Duodenal mucosa (tissue), 2 donors: ENCODE results near the gene FILIP1L.

Experiments used
- H3K27ac ChIP-seq: one replicate; pipeline ENCODE4 v1.7.0; 2013; ENCODE audit warnings: low read depth, low read length
- H3K27me3 ChIP-seq, 2 donors: one replicate each; pipeline ENCODE4 v1.7.0; 2013; ENCODE audit warnings: low read length in 2 of 2, control low read depth in 1 of 2; ENCODE audit not compliant: insufficient read depth in 2 of 2, control insufficient read depth in 1 of 2
- H3K36me3 ChIP-seq, 2 donors: one replicate each; pipeline ENCODE4 v1.7.0; 2013; ENCODE audit warnings: low read length in 2 of 2, control low read depth in 1 of 2; ENCODE audit not compliant: insufficient read depth in 2 of 2, control insufficient read depth in 1 of 2
- H3K4me1 ChIP-seq, 2 donors: one replicate each; pipeline ENCODE4 v1.7.0; 2013; ENCODE audit warnings: low read length in 2 of 2, control low read depth in 1 of 2; ENCODE audit not compliant: insufficient read depth in 2 of 2, control insufficient read depth in 1 of 2
- H3K4me3 ChIP-seq, 2 donors: one replicate each; pipeline ENCODE4 v1.7.0; 2013; ENCODE audit warnings: low read length in 2 of 2, low read depth in 1 of 2
- H3K9ac ChIP-seq, 2 donors: one replicate each; pipeline ENCODE4 v1.7.0; 2013; ENCODE audit warnings: low read length in 2 of 2, low read depth in 1 of 2
- H3K9me3 ChIP-seq, 2 donors: one replicate each; pipeline ENCODE4 v1.7.0; 2013; ENCODE audit warnings: low read length in 2 of 2, control low read depth in 1 of 2; ENCODE audit not compliant: control insufficient read depth in 1 of 2

Gene FILIP1L

DNA sequence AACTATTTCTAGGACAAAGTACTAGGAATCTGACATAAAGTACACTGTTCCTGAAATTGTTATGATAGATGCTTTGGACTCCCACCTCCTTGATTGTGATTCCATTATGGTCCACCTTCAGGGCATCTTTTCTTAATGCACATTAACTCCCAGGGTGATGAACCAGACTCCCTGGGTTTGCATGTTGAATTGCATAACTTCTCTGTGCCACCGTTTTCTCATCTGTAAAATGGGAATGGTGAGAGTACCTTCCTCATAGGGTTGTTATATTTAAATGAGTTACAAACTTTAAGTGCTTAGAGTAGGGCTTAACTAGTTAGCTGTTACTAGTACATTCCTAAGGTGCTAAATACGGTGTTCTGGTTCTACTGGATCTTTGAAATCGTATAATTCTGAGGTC is 214.7 kb downstream of the FILIP1L start:
- H3K9me3 ChIP-seq, result no peaks in the 10 kb centered on the region
- H3K4me1 ChIP-seq, result peaks cover 11 to 32% of the 10 kb centered on the region in 2 donors

DNA sequence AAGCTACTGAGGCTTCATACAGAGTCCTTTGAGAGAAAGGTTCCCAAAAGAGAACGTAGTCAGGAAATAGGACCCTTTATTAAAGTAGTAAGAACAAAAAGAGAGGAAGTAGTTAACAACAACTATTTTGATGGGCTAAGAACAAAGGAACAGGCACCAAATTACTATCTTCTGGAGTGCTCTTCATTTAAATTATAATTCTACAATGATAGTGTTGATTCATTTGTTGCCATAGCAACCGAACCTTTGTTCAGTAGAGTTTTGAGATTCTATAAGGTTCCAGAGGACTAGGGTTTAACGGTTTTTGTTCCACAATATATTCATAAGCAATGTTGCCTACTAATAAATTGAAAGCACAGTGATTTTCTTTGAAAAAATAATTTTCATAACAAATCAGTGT is 217.8 kb downstream of the FILIP1L start:
- no peaks in the 10 kb centered on the region for H3K36me3 ChIP-seq
- no peak overlapping the region for H3K9ac ChIP-seq
- H3K27ac ChIP-seq, result no peak overlapping the region
- peaks cover 7 to 22% of the 10 kb centered on the region in 2 donors for H3K4me1 ChIP-seq
- H3K4me3 ChIP-seq, result no peak overlapping the region
- no peaks in the 10 kb centered on the region for H3K9me3 ChIP-seq
- no peaks in the 10 kb centered on the region for H3K27me3 ChIP-seq

More for the DNA sequence above, 214.7 kb downstream of the FILIP1L start:
- no peaks in the 10 kb centered on the region for H3K36me3 ChIP-seq
- H3K27me3 ChIP-seq, result no peaks in the 10 kb centered on the region
- H3K9ac ChIP-seq, result no peak overlapping the region
- no peak overlapping the region for H3K4me3 ChIP-seq
- no peak overlapping the region for H3K27ac ChIP-seq

DNA sequence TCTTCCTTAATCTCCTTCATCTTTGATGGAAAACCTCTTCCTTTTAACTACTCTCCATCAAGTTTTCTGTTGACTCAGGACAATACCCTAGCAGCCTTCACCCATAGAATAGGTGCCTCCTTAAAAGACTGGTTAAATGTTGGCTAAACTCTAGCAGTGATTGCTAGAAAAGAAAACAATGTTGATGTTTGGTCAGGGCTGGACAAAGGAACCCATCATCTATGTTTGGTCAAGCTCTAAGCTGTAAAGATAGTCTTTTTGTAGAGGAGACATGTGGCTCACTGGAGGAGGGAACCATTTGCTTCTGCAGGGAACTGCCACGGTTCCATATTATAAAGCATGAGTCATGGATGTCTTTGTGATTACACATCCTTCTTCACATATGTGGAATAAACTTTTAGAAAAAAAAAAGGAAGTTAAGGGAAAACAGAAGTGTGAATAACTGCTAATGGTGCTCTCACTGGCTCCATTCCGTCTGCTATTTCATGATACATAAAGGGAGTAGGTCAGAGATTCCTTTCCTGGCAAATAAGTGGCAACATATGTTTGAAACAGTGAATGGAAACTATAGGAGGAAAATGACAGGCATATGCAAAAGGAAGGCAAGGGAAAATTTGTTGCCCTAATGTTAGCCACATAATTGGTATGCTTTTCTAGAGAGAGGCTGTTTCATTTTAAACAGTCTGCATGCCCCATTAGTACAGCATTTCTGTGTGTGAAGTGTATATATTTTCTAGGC is 218.4 kb downstream of the FILIP1L start:
- Histone ChIP-seq H3K4me1 (peaks cover 2 to 16% of the 10 kb centered on the region in 2 donors), H3K27me3 (no peaks in the 10 kb centered on the region), H3K9me3 (no peaks in the 10 kb centered on the region), H3K36me3 (no peaks in the 10 kb centered on the region), H3K27ac (no peak overlapping the region), H3K4me3 (no peak overlapping the region), H3K9ac (no peak overlapping the region)

DNA sequence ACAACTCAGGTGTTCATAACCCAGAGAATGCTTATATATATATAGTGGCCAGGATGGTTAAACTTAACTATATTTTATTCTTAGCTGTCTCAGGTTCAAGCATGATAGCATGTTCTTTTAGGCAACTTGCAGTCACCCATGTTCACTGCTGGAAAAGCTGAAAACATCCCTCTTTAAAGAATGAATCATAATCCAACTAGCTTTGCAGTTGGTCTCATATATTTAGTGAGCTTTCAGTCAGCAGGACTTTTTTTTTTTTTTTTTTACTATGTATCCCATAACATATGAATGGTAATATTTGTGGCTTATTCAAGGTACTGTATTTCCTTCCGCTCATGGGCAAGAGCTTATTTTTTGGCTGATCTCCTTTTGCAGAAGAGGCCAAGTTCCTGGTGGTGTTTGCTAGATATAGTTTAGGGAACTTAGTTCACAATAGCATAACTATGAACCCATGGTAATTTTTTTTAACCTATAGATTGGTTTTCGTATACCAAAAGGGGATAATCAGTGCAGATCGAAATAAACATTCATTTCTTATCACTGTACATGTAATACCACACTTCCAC is 219.1 kb downstream of the FILIP1L start:
- Histone ChIP-seq H3K9ac (no peak overlapping the region), H3K4me3 (no peak overlapping the region), H3K9me3 (no peaks in the 10 kb centered on the region), H3K4me1 (peaks cover 0 to 10% of the 10 kb centered on the region in 2 donors), H3K36me3 (no peaks in the 10 kb centered on the region), H3K27ac (no peak overlapping the region), H3K27me3 (no peaks in the 10 kb centered on the region)

DNA sequence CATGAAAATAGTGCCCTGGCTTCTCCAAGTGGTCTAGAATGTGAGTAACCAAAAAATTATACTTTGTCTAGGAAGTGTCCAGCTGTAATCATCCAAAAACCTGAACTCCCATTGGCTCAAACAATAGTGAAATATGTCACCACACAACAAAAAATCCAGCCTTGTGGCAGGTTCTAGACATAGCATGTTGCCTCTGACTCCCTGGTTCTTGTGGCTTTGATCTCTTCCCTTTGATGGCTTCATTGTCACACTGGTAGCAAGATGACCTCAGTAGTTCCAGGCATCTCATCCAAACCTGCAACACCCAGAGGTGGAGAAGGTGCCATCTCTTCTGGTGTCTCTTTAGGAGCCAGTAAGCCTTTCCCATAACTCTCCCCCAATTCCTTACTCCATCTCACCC is 222.0 kb downstream of the FILIP1L start:
- H3K9ac ChIP-seq, result no peak overlapping the region
- H3K27ac ChIP-seq, result no peak overlapping the region
- H3K4me1 ChIP-seq, result peaks cover 0 to 10% of the 10 kb centered on the region in 2 donors
- H3K27me3 ChIP-seq, result no peaks in the 10 kb centered on the region
- H3K9me3 ChIP-seq, result no peaks in the 10 kb centered on the region
- no peaks in the 10 kb centered on the region for H3K36me3 ChIP-seq
- no peak overlapping the region for H3K4me3 ChIP-seq

- Histone ChIP-seq H3K9me3 (no peaks in the 10 kb centered on the region), H3K36me3 (no peaks in the 10 kb centered on the region), H3K27me3 (no peaks in the 10 kb centered on the region), H3K4me1 (peaks cover 0 to 10% of the 10 kb centered on the region in 2 donors), H3K27ac (no peak overlapping the region), H3K9ac (no peak overlapping the region), H3K4me3 (no peak overlapping the region)
Measured at GRCh38 chr3:99891610-99892285, 222.6 kb downstream of the FILIP1L start.

- H3K9ac ChIP-seq, result no peak overlapping the region
- peaks cover 0 to 9% of the 10 kb centered on the region in 2 donors for H3K4me1 ChIP-seq
- H3K4me3 ChIP-seq, result no peak overlapping the region
- no peaks in the 10 kb centered on the region for H3K9me3 ChIP-seq
- no peak overlapping the region for H3K27ac ChIP-seq
- H3K27me3 ChIP-seq, result no peaks in the 10 kb centered on the region
- no peaks in the 10 kb centered on the region for H3K36me3 ChIP-seq
Measured at GRCh38 chr3:99885851-99886250, 228.4 kb downstream of the FILIP1L start.

DNA sequence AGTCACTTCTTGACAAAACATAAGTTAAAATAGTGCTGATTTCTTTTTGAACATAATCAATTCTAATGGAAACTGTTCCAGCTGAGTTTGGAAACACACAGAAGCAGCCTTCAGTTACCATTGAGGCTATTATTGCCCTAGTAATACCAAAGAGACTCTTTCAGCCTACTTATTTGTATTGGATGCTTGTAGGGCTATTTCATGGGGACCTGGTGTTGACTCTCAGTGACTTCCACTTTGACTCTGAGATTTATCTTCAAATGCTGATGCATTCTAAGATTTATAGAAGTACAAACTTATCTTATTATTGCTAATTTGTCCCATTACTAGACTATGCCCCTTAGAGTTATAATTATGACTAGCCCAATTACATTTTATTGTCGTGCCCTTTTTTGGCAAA is 229.2 kb downstream of the FILIP1L start:
- peaks cover 0 to 9% of the 10 kb centered on the region in 2 donors for H3K4me1 ChIP-seq
- no peak overlapping the region for H3K4me3 ChIP-seq
- no peaks in the 10 kb centered on the region for H3K36me3 ChIP-seq
- H3K9ac ChIP-seq, result no peak overlapping the region
- H3K27me3 ChIP-seq, result no peaks in the 10 kb centered on the region
- H3K27ac ChIP-seq, result no peak overlapping the region
- H3K9me3 ChIP-seq, result no peaks in the 10 kb centered on the region

- peaks cover 0 to 9% of the 10 kb centered on the region in 2 donors for H3K4me1 ChIP-seq
- no peaks in the 10 kb centered on the region for H3K27me3 ChIP-seq
- H3K27ac ChIP-seq, result no peak overlapping the region
Measured at GRCh38 chr3:99884484-99884883, 229.8 kb downstream of the FILIP1L start.

GRCh38 chr3:99883693-99884092 is 230.6 kb downstream of the FILIP1L start:
- H3K27me3 ChIP-seq, result no peaks in the 10 kb centered on the region
- peaks cover 0 to 9% of the 10 kb centered on the region in 2 donors for H3K4me1 ChIP-seq
- no peak overlapping the region for H3K9ac ChIP-seq
- H3K4me3 ChIP-seq, result no peak overlapping the region
- no peaks in the 10 kb centered on the region for H3K36me3 ChIP-seq
- H3K27ac ChIP-seq, result no peak overlapping the region
- H3K9me3 ChIP-seq, result no peaks in the 10 kb centered on the region

More at GRCh38 chr3:99884484-99884883, 229.8 kb downstream of the FILIP1L start:
- no peaks in the 10 kb centered on the region for H3K36me3 ChIP-seq
- H3K4me3 ChIP-seq, result no peak overlapping the region
- no peak overlapping the region for H3K9ac ChIP-seq
- H3K9me3 ChIP-seq, result no peaks in the 10 kb centered on the region
